ENCODE data around the gene LYSMD2. TPM values are rescaled to one million over a fixed set of nuclear protein-coding genes. Genes with fewer than 3 reads are reported as not detected.
A peak's percentile ranks its signal among the peaks of the same experiment; 100 is the strongest.

Gene LYSMD2
- total and polyA plus RNA-seq, 2 experiments from 2014 or later, result 5.4 to 5.9 TPM

DNA sequence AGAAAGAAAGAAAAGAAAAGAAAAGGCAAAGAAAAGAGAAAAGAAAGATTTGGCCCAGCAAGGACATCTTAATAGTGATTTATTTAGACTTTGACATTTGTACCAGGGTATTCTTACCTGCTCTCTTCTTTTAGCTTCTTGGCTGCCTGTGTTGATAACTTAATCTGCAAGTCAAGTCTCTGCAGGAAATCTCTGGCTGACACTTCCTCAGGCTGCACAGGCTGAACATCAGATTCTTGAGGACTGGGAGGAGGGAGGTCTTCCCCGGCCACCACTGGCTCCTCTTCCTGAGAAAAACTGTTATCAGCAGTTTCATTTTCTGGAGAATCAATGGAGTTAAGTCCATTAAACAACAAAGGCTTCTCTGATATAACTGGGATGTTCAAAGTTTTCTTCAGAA is 12.8 kb downstream of the LYSMD2 start:
- peaks cover 9% of the 10 kb centered on the region for H3K36me3 Mint-ChIP-seq (ENCODE audit: low read depth)
- Histone ChIP-seq H3K27me3 (ENCODE audit: insufficient read depth) (no peaks in the 10 kb centered on the region), H3F3A (replicated peaks; ENCODE audit: low read depth) (no peaks in the 10 kb centered on the region), H3K36me3 (ENCODE audit: insufficient read depth) (no peaks in the 10 kb centered on the region), H4K20me1 (replicated peaks; ENCODE audit: insufficient read depth) (no peaks in the 10 kb centered on the region), H3K4me2 (no peak overlapping the region), H3K9me2 (ENCODE audit: insufficient read depth) (no peaks in the 10 kb centered on the region), H3K27ac (ENCODE audit: low read depth) (no peak overlapping the region), H3K79me2 (replicated peaks; ENCODE audit: insufficient read depth) (no peaks in the 10 kb centered on the region), H2AFZ (no peak overlapping the region), H3K4me1 (ENCODE audit: insufficient read depth) (peaks cover 13% of the 10 kb centered on the region; the same call in 1 of the 2 replicates), H3K4me3 (no peak overlapping the region)
- DNase-seq (ENCODE audit: low spot score), result peak; percentile 21
- no peaks in the 10 kb centered on the region for H3K9me3 Mint-ChIP-seq
- TF ChIP-seq EZH2phosphoT487 (IDR thresholded peaks at IDR 0.05; ENCODE audit: unreplicated experiment), result no peak
- no peak for TF ChIP-seq POLR2AphosphoS5 (IDR thresholded peaks at IDR 0.05; ENCODE audit: low read depth)
- no peak for TF ChIP-seq JUNB (IDR thresholded peaks at IDR 0.05; ENCODE audit: unreplicated experiment)
- TF ChIP-seq ZNF114 (CRISPR knock-in tag; IDR thresholded peaks at IDR 0.05), result no peak
- no peak for TF ChIP-seq NANOG (IDR thresholded peaks at IDR 0.05; ENCODE audit: borderline replicate concordance)
- no peak for TF ChIP-seq ZNF331 (CRISPR knock-in tag; IDR thresholded peaks at IDR 0.05; ENCODE audit: low read depth)
- TF ChIP-seq, protein P1, sequence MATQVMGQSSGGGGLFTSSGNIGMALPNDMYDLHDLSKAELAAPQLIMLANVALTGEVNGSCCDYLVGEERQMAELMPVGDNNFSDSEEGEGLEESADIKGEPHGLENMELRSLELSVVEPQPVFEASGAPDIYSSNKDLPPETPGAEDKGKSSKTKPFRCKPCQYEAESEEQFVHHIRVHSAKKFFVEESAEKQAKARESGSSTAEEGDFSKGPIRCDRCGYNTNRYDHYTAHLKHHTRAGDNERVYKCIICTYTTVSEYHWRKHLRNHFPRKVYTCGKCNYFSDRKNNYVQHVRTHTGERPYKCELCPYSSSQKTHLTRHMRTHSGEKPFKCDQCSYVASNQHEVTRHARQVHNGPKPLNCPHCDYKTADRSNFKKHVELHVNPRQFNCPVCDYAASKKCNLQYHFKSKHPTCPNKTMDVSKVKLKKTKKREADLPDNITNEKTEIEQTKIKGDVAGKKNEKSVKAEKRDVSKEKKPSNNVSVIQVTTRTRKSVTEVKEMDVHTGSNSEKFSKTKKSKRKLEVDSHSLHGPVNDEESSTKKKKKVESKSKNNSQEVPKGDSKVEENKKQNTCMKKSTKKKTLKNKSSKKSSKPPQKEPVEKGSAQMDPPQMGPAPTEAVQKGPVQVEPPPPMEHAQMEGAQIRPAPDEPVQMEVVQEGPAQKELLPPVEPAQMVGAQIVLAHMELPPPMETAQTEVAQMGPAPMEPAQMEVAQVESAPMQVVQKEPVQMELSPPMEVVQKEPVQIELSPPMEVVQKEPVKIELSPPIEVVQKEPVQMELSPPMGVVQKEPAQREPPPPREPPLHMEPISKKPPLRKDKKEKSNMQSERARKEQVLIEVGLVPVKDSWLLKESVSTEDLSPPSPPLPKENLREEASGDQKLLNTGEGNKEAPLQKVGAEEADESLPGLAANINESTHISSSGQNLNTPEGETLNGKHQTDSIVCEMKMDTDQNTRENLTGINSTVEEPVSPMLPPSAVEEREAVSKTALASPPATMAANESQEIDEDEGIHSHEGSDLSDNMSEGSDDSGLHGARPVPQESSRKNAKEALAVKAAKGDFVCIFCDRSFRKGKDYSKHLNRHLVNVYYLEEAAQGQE (IDR thresholded peaks at IDR 0.05; ENCODE audit: unreplicated experiment), result no peak
- TF ChIP-seq EZH2 (IDR thresholded peaks at IDR 0.05; ENCODE audit: low read depth, unreplicated experiment), result no peak
- TF ChIP-seq, protein P2, sequence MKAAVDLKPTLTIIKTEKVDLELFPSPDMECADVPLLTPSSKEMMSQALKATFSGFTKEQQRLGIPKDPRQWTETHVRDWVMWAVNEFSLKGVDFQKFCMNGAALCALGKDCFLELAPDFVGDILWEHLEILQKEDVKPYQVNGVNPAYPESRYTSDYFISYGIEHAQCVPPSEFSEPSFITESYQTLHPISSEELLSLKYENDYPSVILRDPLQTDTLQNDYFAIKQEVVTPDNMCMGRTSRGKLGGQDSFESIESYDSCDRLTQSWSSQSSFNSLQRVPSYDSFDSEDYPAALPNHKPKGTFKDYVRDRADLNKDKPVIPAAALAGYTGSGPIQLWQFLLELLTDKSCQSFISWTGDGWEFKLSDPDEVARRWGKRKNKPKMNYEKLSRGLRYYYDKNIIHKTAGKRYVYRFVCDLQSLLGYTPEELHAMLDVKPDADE (IDR thresholded peaks at IDR 0.05), result no peak
- TF ChIP-seq, protein P3, sequence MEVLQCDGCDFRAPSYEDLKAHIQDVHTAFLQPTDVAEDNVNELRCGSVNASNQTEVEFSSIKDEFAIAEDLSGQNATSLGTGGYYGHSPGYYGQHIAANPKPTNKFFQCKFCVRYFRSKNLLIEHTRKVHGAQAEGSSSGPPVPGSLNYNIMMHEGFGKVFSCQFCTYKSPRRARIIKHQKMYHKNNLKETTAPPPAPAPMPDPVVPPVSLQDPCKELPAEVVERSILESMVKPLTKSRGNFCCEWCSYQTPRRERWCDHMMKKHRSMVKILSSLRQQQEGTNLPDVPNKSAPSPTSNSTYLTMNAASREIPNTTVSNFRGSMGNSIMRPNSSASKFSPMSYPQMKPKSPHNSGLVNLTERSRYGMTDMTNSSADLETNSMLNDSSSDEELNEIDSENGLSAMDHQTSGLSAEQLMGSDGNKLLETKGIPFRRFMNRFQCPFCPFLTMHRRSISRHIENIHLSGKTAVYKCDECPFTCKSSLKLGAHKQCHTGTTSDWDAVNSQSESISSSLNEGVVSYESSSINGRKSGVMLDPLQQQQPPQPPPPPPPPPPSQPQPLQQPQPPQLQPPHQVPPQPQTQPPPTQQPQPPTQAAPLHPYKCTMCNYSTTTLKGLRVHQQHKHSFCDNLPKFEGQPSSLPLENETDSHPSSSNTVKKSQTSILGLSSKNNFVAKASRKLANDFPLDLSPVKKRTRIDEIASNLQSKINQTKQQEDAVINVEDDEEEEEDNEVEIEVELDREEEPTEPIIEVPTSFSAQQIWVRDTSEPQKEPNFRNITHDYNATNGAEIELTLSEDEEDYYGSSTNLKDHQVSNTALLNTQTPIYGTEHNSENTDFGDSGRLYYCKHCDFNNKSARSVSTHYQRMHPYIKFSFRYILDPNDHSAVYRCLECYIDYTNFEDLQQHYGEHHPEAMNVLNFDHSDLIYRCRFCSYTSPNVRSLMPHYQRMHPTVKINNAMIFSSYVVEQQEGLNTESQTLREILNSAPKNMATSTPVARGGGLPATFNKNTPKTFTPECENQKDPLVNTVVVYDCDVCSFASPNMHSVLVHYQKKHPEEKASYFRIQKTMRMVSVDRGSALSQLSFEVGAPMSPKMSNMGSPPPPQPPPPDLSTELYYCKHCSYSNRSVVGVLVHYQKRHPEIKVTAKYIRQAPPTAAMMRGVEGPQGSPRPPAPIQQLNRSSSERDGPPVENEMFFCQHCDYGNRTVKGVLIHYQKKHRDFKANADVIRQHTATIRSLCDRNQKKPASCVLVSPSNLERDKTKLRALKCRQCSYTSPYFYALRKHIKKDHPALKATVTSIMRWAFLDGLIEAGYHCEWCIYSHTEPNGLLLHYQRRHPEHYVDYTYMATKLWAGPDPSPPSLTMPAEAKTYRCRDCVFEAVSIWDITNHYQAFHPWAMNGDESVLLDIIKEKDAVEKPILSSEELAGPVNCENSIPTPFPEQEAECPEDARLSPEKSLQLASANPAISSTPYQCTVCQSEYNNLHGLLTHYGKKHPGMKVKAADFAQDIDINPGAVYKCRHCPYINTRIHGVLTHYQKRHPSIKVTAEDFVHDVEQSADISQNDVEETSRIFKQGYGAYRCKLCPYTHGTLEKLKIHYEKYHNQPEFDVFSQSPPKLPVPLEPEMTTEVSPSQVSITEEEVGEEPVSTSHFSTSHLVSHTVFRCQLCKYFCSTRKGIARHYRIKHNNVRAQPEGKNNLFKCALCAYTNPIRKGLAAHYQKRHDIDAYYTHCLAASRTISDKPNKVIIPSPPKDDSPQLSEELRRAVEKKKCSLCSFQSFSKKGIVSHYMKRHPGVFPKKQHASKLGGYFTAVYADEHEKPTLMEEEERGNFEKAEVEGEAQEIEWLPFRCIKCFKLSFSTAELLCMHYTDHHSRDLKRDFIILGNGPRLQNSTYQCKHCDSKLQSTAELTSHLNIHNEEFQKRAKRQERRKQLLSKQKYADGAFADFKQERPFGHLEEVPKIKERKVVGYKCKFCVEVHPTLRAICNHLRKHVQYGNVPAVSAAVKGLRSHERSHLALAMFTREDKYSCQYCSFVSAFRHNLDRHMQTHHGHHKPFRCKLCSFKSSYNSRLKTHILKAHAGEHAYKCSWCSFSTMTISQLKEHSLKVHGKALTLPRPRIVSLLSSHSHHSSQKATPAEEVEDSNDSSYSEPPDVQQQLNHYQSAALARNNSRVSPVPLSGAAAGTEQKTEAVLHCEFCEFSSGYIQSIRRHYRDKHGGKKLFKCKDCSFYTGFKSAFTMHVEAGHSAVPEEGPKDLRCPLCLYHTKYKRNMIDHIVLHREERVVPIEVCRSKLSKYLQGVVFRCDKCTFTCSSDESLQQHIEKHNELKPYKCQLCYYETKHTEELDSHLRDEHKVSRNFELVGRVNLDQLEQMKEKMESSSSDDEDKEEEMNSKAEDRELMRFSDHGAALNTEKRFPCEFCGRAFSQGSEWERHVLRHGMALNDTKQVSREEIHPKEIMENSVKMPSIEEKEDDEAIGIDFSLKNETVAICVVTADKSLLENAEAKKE (CRISPR knock-in tag; IDR thresholded peaks at IDR 0.05), result no peak
- TF ChIP-seq, protein P4, sequence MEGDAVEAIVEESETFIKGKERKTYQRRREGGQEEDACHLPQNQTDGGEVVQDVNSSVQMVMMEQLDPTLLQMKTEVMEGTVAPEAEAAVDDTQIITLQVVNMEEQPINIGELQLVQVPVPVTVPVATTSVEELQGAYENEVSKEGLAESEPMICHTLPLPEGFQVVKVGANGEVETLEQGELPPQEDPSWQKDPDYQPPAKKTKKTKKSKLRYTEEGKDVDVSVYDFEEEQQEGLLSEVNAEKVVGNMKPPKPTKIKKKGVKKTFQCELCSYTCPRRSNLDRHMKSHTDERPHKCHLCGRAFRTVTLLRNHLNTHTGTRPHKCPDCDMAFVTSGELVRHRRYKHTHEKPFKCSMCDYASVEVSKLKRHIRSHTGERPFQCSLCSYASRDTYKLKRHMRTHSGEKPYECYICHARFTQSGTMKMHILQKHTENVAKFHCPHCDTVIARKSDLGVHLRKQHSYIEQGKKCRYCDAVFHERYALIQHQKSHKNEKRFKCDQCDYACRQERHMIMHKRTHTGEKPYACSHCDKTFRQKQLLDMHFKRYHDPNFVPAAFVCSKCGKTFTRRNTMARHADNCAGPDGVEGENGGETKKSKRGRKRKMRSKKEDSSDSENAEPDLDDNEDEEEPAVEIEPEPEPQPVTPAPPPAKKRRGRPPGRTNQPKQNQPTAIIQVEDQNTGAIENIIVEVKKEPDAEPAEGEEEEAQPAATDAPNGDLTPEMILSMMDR (conservative IDR thresholded peaks at IDR 0.05; ENCODE audit: low read depth in 2 of 2), result no peak
- TF ChIP-seq CREB1 (CRISPR knock-in tag; IDR thresholded peaks at IDR 0.05; ENCODE audit: low read depth), result no peak
- no peak for TF ChIP-seq STAT1 (IDR thresholded peaks at IDR 0.05; ENCODE audit: unreplicated experiment)
- H3K4me3 Mint-ChIP-seq, result no peak overlapping the region
- ATAC-seq, result no peak
- no peak overlapping the region for H3K27ac Mint-ChIP-seq
- H3K4me1 Mint-ChIP-seq, result peaks cover 33% of the 10 kb centered on the region
- no peaks in the 10 kb centered on the region for H3K27me3 Mint-ChIP-seq (ENCODE audit: insufficient read depth, low read depth, poor library complexity)
